Kidney (tissue), 14 donors: ENCODE measurements around the gene BNIP3. TPM values are rescaled to one million over a fixed set of nuclear protein-coding genes. Genes with fewer than 3 reads are reported as not detected.
A peak's percentile ranks its signal among the peaks of the same experiment; 100 is the strongest.

Experiments
- DNase-seq, 5 donors: peaks; one replicate each; pipeline ENCODE4 v3.0.0-alpha.2; 2013 to 2020
- FAIRE-seq: peaks from 2 replicates; lab custom pipeline; 2012; peaks lifted over from hg19 to GRCh38; lab: Jason Lieb, UNC
- H3K27ac ChIP-seq, 2 donors: one replicate each; pipeline ENCODE4 v1.7.0; 2013; ENCODE audit warnings: low read depth in 2 of 2, low read length in 2 of 2, inconsistent platforms in 1 of 2
- H3K27me3 ChIP-seq: one replicate; pipeline ENCODE4 v1.7.1; 2013; ENCODE audit warnings: low read length, inconsistent platforms; ENCODE audit not compliant: control insufficient read depth, insufficient read depth
- H3K36me3 ChIP-seq, 3 donors: one replicate each; pipeline versions ENCODE4 v1.7.0 to v1.7.1; 2013; ENCODE audit warnings: low read length in 3 of 3, control low read depth in 1 of 3, inconsistent platforms in 1 of 3; ENCODE audit not compliant: insufficient read depth in 3 of 3, control insufficient read depth in 2 of 3
- H3K4me1 ChIP-seq, 3 donors: one replicate each; pipeline versions ENCODE4 v1.7.0 to v1.7.1; 2013; ENCODE audit warnings: low read length in 3 of 3, inconsistent platforms in 1 of 3, low read depth in 1 of 3; ENCODE audit not compliant: control insufficient read depth in 2 of 3, insufficient read depth in 2 of 3
- H3K4me3 ChIP-seq, 3 donors: one replicate each; pipeline versions ENCODE4 v1.7.0 to v1.8.1; 2013; ENCODE audit warnings: low read length in 3 of 3, control low read depth in 1 of 3, inconsistent platforms in 1 of 3
- H3K9ac ChIP-seq, 3 donors: one replicate each; pipeline versions ENCODE4 v1.7.0 to v1.7.1; 2013; ENCODE audit warnings: low read length in 3 of 3, control low read depth in 1 of 3, inconsistent platforms in 1 of 3
- H3K9me3 ChIP-seq, 3 donors: one replicate each; pipeline versions ENCODE4 v1.7.0 to v1.7.1; 2013; ENCODE audit warnings: low read length in 3 of 3, control low read depth in 1 of 3, inconsistent platforms in 1 of 3; ENCODE audit not compliant: control insufficient read depth in 2 of 3, insufficient read depth in 1 of 3
- intact Hi-C: fragments of 100-400 bp; cut with DNase I; formaldehyde crosslinking; loops from one replicate; pipeline ENCODE4 v1.11.1; 2022
- polyA plus RNA-seq: library from polyadenylated mRNA; stranded (reverse); fragments of 350-450 nt; fragmentation: Illumina TruSeq; extraction: RNeasy Lipid Tissue Mini Kit (QIAGEN cat#74804); gene quantifications from one replicate; pipeline ENCODE4 v1.2.3, GENCODE V29; 2014; ENCODE audit warnings: low read depth, low replicate concordance; ENCODE audit not compliant: insufficient read depth
- total RNA-seq: library from RNA; stranded (reverse); fragmentation: NEBNext Ultra II Directional; extraction: Animal tissue kit (Norgen Biotek cat#: 25700); gene quantifications from one replicate; pipeline ENCODE4 v1.2.1, GENCODE V29; 2021
- TF ChIP-seq, protein P1 (sequence below): IDR thresholded peaks from 3 replicates; pipeline ENCODE4 v1.5.1; 2012; ENCODE audit warnings: mild to moderate bottlenecking, moderate library complexity, borderline replicate concordance; ENCODE audit not compliant: insufficient read depth; ENCODE audit errors: extremely low read depth
- donor health status: control.
- donor health status: control.
- donor health status: control.
- donor health status: control.
- donor health status: control.
- donor health status: DM: yes; HTN: yes; CAD: no.
- donor health status: Normal renal cell carcinoma (clear cell type).

Gene BNIP3
- total and polyA plus RNA-seq, 2 donors from 2014 or later = 49.6 to 75.4 TPM

- TF ChIP-seq, protein P1, sequence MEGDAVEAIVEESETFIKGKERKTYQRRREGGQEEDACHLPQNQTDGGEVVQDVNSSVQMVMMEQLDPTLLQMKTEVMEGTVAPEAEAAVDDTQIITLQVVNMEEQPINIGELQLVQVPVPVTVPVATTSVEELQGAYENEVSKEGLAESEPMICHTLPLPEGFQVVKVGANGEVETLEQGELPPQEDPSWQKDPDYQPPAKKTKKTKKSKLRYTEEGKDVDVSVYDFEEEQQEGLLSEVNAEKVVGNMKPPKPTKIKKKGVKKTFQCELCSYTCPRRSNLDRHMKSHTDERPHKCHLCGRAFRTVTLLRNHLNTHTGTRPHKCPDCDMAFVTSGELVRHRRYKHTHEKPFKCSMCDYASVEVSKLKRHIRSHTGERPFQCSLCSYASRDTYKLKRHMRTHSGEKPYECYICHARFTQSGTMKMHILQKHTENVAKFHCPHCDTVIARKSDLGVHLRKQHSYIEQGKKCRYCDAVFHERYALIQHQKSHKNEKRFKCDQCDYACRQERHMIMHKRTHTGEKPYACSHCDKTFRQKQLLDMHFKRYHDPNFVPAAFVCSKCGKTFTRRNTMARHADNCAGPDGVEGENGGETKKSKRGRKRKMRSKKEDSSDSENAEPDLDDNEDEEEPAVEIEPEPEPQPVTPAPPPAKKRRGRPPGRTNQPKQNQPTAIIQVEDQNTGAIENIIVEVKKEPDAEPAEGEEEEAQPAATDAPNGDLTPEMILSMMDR = no peak
- peaks cover 4 to 18% (median 18%) of the 10 kb centered on the region in 3 donors for H3K4me1 ChIP-seq
- FAIRE-seq (no peak), DNase-seq (peak in 1 of 5 donors; percentile 41)
- H3K36me3 ChIP-seq = no peaks in the 10 kb centered on the region
- H3K4me3 ChIP-seq = peak overlapping the region in 2 of 3 donors; percentile 4 to 45
- H3K27ac ChIP-seq = peak overlapping the region in 1 of 2 donors; percentile 9
- intact Hi-C loops = no loop called here
- no peaks in the 10 kb centered on the region for H3K27me3 ChIP-seq
- no peaks in the 10 kb centered on the region for H3K9me3 ChIP-seq
- H3K9ac ChIP-seq = peak overlapping the region in 1 of 3 donors; percentile 8
These were observed 2.4 kb downstream of the BNIP3 start for GRCh38 chr10:131979336-131979735.

- H3K9ac ChIP-seq = no peak overlapping the region
- no peak overlapping the region for H3K4me3 ChIP-seq
These were observed 2.9 kb downstream of the BNIP3 start for GRCh38 chr10:131978851-131979250.

GRCh38 chr10:131978366-131978765 is 3.4 kb downstream of the BNIP3 start:
- TF ChIP-seq, protein P1 = no peak
- intact Hi-C loops = no loop called here
- no peak for DNase-seq
- FAIRE-seq = no peak
- peaks cover 4 to 23% (median 20%) of the 10 kb centered on the region in 3 donors for H3K4me1 ChIP-seq
- H3K4me3 ChIP-seq = peak overlapping the region in 1 of 3 donors; percentile 37
- H3K9ac ChIP-seq = peak overlapping the region in 1 of 3 donors; percentile 24
- H3K9me3 ChIP-seq = no peaks in the 10 kb centered on the region
- no peak overlapping the region for H3K27ac ChIP-seq
- H3K36me3 ChIP-seq = no peaks in the 10 kb centered on the region
- no peaks in the 10 kb centered on the region for H3K27me3 ChIP-seq

More at GRCh38 chr10:131978851-131979250, 2.9 kb downstream of the BNIP3 start:
- Histone ChIP-seq H3K4me1 (peaks cover 4 to 18% (median 18%) of the 10 kb centered on the region in 3 donors), H3K27me3 (no peaks in the 10 kb centered on the region), H3K9me3 (no peaks in the 10 kb centered on the region), H3K27ac (no peak overlapping the region), H3K36me3 (no peaks in the 10 kb centered on the region)
- intact Hi-C loops = no loop called here
- DNase-seq = no peak
- TF ChIP-seq, protein P1 = no peak
- FAIRE-seq = no peak
